ENCODE measurements around the gene DNAJC3.

GRCh38 chr13:95740979-95741320, 64.0 kb downstream of the DNAJC3 start:
- TF ChIP-seq EGR1 (IDR thresholded peaks at IDR 0.05; ENCODE audit: low read depth in 2 of 2) (no peak), MAX (IDR thresholded peaks at IDR 0.05) (no peak)
- TF ChIP-seq, protein P1, sequence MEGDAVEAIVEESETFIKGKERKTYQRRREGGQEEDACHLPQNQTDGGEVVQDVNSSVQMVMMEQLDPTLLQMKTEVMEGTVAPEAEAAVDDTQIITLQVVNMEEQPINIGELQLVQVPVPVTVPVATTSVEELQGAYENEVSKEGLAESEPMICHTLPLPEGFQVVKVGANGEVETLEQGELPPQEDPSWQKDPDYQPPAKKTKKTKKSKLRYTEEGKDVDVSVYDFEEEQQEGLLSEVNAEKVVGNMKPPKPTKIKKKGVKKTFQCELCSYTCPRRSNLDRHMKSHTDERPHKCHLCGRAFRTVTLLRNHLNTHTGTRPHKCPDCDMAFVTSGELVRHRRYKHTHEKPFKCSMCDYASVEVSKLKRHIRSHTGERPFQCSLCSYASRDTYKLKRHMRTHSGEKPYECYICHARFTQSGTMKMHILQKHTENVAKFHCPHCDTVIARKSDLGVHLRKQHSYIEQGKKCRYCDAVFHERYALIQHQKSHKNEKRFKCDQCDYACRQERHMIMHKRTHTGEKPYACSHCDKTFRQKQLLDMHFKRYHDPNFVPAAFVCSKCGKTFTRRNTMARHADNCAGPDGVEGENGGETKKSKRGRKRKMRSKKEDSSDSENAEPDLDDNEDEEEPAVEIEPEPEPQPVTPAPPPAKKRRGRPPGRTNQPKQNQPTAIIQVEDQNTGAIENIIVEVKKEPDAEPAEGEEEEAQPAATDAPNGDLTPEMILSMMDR (IDR thresholded peaks at IDR 0.05; ENCODE audit: low read depth, low read length, missing input control): no peak
- TF ChIP-seq, protein P2, sequence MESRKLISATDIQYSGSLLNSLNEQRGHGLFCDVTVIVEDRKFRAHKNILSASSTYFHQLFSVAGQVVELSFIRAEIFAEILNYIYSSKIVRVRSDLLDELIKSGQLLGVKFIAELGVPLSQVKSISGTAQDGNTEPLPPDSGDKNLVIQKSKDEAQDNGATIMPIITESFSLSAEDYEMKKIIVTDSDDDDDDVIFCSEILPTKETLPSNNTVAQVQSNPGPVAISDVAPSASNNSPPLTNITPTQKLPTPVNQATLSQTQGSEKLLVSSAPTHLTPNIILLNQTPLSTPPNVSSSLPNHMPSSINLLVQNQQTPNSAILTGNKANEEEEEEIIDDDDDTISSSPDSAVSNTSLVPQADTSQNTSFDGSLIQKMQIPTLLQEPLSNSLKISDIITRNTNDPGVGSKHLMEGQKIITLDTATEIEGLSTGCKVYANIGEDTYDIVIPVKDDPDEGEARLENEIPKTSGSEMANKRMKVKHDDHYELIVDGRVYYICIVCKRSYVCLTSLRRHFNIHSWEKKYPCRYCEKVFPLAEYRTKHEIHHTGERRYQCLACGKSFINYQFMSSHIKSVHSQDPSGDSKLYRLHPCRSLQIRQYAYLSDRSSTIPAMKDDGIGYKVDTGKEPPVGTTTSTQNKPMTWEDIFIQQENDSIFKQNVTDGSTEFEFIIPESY (IDR thresholded peaks at IDR 0.05): no peak

Data from liver (tissue), 3 donors.